Progenitor cell of endocrine pancreas (in vitro differentiated cells): Measurements from ENCODE around the gene GRM4. TPM values are rescaled to one million over a fixed set of nuclear protein-coding genes. Genes with fewer than 3 reads are reported as not detected.

Experiments
- DNase-seq: peaks from one replicate; pipeline ENCODE4 v3.0.0; 2021; ENCODE audit warnings: low spot score; ENCODE audit not compliant: unreplicated experiment
- H3K27ac Mint-ChIP-seq: 2 replicates; pipeline ENCODE4 v1.8.0; 2021; ENCODE audit warnings: mild to moderate bottlenecking, moderate library complexity, mixed read lengths
- H3K27me3 Mint-ChIP-seq: 2 replicates; pipeline ENCODE4 v1.8.0; 2021; ENCODE audit warnings: mixed read lengths
- H3K36me3 Mint-ChIP-seq: 2 replicates; pipeline ENCODE4 v1.8.0; 2022; ENCODE audit warnings: mixed read lengths; ENCODE audit not compliant: insufficient read depth
- H3K4me1 Mint-ChIP-seq: 2 replicates; pipeline ENCODE4 v1.8.0; 2021; ENCODE audit warnings: low read depth, mixed read lengths
- H3K4me3 Mint-ChIP-seq: 2 replicates; pipeline ENCODE4 v1.8.0; 2021; ENCODE audit warnings: low read depth, mild to moderate bottlenecking, moderate library complexity, mixed read lengths
- H3K9me3 Mint-ChIP-seq: 2 replicates; pipeline ENCODE4 v1.8.0; 2021; ENCODE audit warnings: low read depth, mixed read lengths
- total RNA-seq: library from RNA; stranded (reverse); gene quantifications from 2 replicates; pipeline ENCODE4 v1.2.1, GENCODE V29; 2021
- TF ChIP-seq, protein P1 (sequence below): fragments of 200-600 bp; sonication (generic); IDR thresholded peaks from one replicate; pipeline ENCODE4 v1.5.0; 2021; ENCODE audit warnings: antibody characterized with exemption, mild to moderate bottlenecking; ENCODE audit not compliant: unreplicated experiment

The GRM4 gene
- total RNA-seq, 1 donor from 2014 or later: 0.38 TPM

DNA sequence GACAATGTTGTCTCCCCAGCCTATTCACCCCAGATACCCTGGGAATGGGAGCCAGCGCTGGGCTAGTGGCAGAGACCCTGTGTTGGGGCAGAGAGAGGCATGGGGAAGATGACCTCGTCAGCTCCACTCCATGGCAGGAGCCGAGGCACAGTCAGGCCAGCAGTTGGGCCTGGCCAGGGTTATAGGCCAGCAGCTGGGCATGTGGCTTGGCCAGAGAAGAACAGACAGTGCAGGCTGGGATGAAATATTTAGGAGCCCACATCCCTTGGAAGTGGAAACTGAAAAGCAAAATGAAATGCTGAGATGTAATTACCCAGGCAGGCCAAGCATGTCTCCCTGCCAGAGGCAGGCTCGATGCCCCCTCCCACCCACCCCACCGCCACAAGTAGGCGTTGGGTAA lies 70.0 kb downstream of the GRM4 start:
- no peaks in the 10 kb centered on the region for H3K4me1 Mint-ChIP-seq
- TF ChIP-seq, protein P1, sequence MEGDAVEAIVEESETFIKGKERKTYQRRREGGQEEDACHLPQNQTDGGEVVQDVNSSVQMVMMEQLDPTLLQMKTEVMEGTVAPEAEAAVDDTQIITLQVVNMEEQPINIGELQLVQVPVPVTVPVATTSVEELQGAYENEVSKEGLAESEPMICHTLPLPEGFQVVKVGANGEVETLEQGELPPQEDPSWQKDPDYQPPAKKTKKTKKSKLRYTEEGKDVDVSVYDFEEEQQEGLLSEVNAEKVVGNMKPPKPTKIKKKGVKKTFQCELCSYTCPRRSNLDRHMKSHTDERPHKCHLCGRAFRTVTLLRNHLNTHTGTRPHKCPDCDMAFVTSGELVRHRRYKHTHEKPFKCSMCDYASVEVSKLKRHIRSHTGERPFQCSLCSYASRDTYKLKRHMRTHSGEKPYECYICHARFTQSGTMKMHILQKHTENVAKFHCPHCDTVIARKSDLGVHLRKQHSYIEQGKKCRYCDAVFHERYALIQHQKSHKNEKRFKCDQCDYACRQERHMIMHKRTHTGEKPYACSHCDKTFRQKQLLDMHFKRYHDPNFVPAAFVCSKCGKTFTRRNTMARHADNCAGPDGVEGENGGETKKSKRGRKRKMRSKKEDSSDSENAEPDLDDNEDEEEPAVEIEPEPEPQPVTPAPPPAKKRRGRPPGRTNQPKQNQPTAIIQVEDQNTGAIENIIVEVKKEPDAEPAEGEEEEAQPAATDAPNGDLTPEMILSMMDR: no peak
- no peaks in the 10 kb centered on the region for H3K36me3 Mint-ChIP-seq
- no peak overlapping the region for H3K4me3 Mint-ChIP-seq
- peaks cover 18% of the 10 kb centered on the region for H3K27me3 Mint-ChIP-seq
- H3K27ac Mint-ChIP-seq: no peak overlapping the region
- H3K9me3 Mint-ChIP-seq: no peaks in the 10 kb centered on the region
- no peak for DNase-seq

DNA sequence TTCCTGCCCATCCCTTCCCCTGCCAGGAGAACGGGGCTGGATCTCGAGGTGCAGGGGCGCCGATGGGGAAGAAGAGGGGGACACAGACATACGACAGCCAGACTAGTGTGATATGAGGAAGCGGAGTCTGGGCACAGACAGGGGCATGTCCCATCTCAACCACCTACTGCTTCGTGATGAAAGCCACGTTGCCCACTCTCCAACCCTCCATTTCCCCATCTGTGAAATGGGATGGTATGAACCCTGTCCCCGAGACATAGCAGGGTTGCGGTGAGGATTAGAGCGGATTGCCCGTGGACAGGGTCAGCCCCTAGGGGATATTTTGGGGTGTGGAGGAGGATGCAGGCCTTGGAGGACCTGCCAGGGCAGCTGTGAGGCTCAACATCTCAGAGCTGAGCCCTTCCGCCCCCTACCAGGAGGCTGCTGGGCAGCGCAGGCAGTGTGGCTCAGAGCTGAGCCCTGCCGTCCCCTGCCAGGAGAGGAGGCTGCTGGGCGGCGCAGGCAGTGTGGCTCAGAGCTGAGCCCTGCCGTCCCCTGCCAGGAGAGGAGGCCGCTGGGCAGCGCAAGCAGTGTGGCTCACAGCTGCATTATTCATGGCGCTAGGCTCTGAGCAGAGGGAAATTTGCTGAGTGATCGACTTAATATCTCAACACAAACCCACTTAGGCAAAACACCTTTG lies 71.7 kb downstream of the GRM4 start:
- Mint-ChIP-seq H3K9me3 (no peaks in the 10 kb centered on the region), H3K27ac (no peak overlapping the region), H3K4me1 (no peaks in the 10 kb centered on the region), H3K36me3 (no peaks in the 10 kb centered on the region), H3K27me3 (peaks cover 15% of the 10 kb centered on the region), H3K4me3 (no peak overlapping the region)
- TF ChIP-seq, protein P1: no peak
- no peak for DNase-seq

DNA sequence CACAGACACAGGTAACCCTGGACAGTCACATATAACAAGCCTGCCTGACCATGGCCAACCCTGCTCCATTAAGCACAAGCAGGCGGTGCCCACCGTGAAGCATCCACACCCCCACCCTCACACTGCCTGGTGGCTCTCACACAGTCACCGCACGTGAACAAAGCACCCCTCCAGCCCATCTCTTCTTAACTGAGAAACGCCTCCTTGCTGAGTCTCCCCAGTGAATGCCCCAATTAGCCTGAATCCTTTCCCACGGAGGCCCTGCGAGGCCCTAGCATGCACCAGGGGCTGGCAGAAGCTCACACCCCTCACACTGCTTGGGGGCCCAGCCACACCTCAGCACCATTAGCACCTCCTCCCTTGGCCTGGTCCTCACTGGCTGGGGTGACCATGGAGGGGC lies 72.3 kb downstream of the GRM4 start:
- TF ChIP-seq, protein P1: no peak
- no peak for DNase-seq
- H3K4me1 Mint-ChIP-seq: no peaks in the 10 kb centered on the region
- no peaks in the 10 kb centered on the region for H3K9me3 Mint-ChIP-seq
- peaks cover 11% of the 10 kb centered on the region for H3K27me3 Mint-ChIP-seq
- H3K36me3 Mint-ChIP-seq: no peaks in the 10 kb centered on the region
- H3K27ac Mint-ChIP-seq: no peak overlapping the region
- H3K4me3 Mint-ChIP-seq: no peak overlapping the region

DNA sequence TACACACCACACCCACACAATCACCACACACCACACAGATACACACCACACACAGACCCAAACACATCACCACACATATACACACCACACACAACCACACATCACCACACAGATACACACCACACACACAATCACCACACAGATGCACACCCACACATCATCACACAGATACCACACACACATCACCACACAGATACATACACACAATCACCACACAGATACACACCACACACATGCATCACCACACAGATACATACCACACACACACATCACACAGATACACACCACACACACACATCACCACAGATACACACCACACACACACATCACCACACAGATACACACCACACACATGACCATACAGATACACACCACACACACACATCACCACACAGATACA lies 73.2 kb downstream of the GRM4 start:
- TF ChIP-seq, protein P1: no peak
- H3K4me1 Mint-ChIP-seq: no peaks in the 10 kb centered on the region
- no peaks in the 10 kb centered on the region for H3K36me3 Mint-ChIP-seq
- no peak overlapping the region for H3K27ac Mint-ChIP-seq
- H3K9me3 Mint-ChIP-seq: no peaks in the 10 kb centered on the region
- no peak for DNase-seq
- no peak overlapping the region for H3K4me3 Mint-ChIP-seq
- H3K27me3 Mint-ChIP-seq: peaks cover 6% of the 10 kb centered on the region

DNA sequence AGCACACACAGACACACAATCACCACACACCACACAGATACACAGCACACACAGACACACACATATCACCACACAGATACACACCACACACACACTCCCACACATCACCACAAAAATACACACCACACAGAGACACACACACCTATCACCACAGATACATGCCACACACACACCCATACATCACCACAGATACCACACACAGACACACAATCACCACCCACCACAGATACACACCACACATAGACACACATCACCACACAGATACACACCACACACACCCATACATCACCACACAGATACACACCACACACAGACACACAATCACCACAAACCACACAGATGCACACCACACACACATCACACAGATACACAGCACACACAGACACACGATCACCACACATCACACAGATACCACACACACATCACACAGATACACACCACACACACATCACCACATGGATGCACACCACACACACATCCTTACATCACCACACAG lies 74.0 kb downstream of the GRM4 start:
- no peak for DNase-seq
- Mint-ChIP-seq H3K27ac (no peak overlapping the region), H3K4me3 (no peak overlapping the region), H3K9me3 (no peaks in the 10 kb centered on the region), H3K4me1 (no peaks in the 10 kb centered on the region), H3K36me3 (no peaks in the 10 kb centered on the region), H3K27me3 (peaks cover 8% of the 10 kb centered on the region)
- TF ChIP-seq, protein P1: no peak
